ENCODE results near the gene NRARP.

Gene NRARP

DNA sequence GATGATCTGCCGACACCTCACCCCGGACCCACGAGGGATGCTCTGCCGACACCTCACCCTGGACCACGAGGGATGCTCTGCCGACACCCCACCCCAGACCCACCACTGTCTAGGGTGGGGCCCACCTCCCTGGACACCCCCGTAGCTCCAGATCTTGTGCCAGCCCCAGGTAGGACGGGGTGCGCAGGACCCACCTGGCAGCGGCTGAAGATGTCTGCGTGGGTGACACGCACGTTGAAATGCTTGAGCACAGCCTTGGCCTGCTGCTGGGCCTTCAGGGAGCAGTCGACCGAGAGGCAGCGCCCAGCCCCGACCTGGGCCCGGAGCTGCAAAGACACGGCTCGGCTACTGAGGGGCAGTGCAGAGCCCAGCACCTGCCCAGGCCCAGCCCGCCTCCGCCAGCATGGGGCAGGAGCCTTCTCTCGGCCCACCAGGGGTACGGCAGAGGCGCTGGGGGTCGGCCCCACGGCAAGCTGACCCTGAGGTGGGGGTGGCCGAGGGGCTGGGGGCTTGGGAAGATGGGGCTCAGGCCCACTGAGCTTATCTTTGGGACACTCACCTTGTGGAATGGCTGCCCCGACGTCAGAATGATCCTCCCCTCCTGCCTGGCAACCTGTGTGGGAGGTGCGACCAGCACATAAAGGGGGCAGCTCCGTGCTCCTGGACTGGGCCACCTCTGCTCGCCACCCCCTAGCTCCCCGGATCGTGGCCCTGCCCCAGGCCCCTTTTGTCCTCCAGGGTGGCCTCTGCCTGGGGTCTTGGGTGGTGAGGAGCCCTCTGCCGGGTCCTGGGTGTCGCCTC, 21.7 kb upstream of the NRARP start:
- no peak for FAIRE-seq
- DNase-seq (ENCODE audit: insufficient read length, low spot score) = no peak

DNA sequence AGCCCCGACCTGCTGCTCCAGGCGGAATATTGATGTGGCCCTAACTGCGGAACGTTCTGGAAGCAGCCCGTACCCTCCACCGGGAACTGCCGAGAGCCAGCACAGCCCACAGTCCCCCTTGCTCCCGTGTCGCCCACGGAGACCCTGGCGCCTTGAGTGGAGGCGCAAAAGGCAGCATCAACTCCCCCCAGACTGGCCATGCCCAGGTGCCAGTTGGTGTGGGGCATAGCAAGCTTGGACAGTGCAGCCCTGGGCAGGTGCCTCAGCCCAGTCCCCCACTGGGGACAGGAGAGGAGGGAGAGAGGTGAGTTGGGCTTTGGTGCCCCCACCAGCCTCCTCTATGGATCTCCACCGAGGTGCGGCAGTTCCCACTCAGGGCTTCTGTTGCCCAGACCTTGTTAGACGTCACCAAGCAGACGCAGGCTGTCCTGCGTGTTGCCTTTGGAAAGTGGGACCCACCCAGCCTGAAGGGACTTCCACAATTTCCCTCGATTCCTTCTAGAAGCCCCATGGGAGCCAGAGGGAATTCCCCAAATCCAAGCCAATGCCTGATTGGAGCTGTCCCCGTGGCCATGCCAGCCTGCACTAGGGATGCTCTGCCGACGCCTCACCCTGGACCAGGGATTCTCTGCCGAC, 19.8 kb upstream of the NRARP start:
- DNase-seq (ENCODE audit: insufficient read length, low spot score) = no peak
- FAIRE-seq = no peak

DNA sequence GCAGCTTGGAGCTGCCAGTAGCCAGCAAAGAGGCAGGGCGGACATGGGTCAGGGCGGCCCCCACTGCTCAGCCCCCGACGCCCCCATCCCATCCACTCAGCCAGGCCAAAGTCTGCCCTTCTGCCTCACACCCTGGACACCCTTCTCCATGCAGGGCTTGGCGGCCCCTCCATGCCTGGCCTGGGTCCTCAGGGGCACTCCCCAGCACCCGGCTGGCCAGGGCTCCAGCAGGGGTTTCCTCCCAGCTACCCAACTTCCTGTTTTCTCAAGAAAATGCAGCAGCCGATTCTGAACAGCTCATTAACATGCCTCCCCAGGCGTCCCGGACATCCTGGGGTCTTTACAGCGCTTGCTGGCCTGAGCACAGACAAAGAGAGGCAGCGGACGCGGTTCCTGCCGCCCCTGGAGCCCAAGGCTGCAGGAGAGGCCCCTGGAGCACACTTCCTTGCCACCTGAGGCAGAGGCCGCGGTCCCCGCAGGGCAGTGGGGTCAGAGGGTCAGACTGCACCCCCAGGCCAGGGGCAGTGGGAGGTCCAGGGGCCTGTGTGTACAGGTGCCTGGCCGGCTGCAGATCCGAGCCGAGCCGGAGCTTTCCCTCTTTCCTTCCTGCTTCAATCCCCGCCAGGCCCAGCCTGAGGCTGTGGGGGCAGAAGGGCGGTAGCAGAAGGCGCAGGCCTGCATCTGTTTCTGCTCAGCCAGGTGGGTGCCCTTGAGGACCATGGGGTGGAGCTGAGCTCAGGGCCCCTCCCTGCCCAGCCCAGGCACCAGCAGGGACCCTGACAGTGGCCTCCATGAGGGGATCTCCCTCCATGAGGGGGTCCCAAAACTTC, 18.7 kb upstream of the NRARP start:
- FAIRE-seq (no peak), DNase-seq (ENCODE audit: insufficient read length, low spot score) (no peak)

DNA sequence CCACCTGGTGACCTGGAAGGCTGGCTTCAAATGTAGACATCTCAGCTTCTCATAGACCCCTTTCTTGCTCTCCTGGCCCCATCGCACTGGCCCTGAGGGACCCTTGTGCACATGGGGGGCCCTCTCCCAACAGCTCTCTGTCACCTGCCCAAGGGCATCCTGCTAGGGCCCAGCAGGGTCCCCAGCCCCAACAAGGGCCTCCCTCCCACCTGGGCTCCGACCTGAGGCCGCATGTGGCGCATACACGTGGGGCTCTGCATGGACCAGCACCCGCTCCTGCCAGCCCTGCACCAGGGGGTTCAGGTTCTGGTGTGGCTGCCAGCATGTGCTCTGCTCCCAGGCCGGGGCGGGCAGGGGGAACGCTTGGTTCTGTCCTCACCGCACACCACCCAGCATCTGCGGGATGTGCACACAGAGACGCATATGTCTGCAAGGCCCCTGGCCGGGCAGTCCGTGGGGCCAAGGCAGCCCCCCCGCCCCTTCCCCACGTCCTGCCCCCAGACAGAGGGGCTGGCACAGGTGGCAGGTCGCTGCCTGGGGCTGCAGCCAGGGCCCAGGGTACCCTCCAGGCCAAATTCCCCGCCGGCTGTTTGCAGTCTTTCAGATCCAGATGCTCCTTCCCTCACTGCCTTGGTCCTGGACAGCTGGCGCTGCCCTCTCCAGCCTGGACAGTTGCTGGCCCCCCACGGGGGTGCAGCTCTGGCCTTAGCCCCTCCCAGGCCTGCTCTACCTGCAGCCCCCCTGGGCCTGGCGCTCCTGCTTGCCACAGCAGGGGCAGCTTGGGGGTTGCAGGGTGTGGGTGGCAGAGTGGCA, 17.9 kb upstream of the NRARP start:
- no peak for FAIRE-seq
- no peak for DNase-seq (ENCODE audit: insufficient read length, low spot score)

DNA sequence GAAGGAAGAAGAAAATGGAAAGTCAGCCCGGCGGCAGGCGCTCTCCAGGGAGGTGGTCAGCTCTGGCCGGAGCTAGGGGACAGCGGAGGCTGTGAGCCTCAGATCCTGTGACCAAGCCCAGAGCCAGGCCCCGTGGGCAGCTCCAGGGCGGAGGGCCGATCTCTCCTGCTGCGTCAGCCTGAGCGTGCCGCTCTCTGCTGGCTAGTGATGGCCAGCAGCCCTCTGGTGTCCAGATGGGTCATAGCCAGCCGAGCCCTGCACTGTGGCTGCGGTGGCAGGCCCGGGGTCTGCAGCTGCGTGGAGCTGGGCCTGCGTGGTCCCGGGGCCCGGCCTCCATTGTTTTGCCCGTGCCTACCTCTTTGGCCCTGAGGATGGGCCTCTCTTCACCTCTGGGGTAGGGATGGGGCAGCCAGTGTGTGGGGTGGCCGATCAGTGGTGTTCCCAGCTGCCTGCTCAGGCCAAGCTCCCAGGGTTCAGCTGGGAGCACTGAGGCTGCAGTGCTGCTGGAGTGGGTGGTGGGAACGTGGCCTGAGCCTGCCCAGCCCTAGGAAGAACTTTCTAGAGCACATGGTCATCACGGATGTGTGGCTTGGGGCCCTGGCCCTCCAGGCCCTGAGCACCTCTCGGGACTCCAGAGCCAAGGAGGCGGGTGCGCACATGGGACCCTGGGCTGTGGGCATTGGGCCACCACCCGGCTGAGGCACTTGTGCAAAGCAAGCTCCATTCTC, 17.1 kb upstream of the NRARP start:
- no peak for FAIRE-seq
- no peak for DNase-seq (ENCODE audit: insufficient read length, low spot score)

DNA sequence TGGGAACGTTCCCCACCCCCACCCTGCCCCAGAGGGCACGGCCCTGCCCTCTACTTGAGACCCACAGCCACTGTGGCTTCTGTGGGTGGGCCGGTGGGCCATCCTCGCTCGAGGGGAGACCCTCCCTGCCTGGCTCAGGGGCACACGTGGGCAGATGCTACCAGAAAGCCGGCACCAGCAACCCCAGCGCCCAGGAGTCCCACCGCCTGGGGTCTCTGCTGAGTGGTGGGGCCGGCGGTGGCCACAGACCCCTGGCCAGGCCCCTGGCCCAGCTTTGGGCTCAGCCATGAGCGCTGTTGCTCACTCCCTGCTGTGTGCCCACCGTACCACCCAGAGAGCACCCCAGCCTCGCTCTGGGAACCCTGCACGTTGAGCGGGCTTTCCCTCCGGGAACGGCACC, 16.5 kb upstream of the NRARP start:
- DNase-seq (ENCODE audit: insufficient read length, low spot score) (no peak), FAIRE-seq (no peak)

DNA sequence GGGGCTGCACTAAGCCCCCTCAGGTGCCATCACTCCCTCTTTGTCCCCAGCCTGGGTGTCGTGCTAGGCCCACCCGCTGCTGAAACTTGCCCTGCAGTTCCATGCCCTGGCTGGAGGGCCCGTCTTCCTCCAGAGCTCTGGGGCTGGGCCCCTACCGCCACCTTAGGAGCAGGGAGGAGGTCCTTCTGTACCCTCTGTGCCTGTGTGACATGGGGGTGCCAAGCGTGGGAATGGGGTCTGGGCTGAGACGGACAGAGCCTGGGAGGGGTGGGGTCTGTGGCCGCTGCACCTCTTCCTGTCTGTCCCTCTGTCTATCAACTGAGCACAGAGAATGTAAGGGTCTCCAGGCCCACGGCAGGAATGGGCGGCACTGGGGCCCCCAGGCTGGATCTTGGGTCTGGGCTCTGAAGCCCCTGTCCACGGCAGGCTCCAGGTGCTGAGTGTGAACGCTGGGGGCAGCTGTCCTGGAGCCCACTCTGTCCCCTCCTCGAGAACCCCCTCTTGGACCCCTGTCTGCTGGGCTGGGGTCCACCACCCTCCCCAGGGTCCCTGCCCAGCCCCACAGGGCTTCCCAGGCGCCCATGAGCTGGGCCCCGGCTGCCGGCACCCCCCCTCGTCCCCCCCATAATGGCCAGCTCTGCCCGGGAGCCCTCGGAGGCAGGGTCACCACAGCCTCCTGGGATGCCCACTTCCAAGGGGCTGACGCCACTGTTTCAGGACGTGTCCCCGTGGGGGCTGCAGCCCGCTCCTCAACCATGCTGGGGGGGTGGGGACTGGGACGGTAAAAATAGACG, 15.8 kb upstream of the NRARP start:
- FAIRE-seq = no peak
- DNase-seq (ENCODE audit: insufficient read length, low spot score) = no peak

DNA sequence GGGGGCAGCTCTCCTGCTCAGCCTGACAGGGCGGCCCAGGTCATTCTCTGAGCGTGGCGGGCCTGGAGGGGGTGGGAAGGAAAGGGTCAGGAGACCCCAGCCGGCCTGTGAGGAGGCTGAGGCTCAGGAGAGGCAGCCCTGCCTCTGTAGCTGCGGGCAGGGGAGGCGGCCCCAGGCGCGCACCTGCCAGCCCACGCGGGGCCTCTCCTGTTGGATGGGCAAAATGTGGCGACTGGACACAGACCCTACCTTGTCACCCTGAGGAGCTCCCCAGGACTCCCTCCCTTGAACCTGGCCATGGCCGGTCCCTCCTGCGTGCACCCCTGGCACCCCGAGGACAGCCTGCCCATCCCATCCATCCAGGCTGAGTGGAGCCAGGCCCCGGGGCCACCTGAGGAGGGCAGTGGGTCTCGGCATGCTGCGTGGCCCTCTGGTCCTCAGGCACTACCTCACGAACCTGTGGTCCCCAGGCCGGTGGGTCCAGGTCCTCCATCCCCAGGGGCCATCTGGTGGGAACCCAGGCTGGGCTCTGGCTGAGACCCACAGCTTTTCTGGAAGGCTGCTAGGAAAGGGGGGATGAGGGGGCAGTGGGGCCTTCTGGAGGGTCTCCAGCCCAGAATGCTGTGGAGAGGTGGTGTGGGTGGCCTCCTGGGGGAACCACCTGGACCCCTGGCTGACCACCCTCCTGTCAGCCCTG, 15.1 kb upstream of the NRARP start:
- DNase-seq (ENCODE audit: insufficient read length, low spot score) (no peak), FAIRE-seq (no peak)

DNA sequence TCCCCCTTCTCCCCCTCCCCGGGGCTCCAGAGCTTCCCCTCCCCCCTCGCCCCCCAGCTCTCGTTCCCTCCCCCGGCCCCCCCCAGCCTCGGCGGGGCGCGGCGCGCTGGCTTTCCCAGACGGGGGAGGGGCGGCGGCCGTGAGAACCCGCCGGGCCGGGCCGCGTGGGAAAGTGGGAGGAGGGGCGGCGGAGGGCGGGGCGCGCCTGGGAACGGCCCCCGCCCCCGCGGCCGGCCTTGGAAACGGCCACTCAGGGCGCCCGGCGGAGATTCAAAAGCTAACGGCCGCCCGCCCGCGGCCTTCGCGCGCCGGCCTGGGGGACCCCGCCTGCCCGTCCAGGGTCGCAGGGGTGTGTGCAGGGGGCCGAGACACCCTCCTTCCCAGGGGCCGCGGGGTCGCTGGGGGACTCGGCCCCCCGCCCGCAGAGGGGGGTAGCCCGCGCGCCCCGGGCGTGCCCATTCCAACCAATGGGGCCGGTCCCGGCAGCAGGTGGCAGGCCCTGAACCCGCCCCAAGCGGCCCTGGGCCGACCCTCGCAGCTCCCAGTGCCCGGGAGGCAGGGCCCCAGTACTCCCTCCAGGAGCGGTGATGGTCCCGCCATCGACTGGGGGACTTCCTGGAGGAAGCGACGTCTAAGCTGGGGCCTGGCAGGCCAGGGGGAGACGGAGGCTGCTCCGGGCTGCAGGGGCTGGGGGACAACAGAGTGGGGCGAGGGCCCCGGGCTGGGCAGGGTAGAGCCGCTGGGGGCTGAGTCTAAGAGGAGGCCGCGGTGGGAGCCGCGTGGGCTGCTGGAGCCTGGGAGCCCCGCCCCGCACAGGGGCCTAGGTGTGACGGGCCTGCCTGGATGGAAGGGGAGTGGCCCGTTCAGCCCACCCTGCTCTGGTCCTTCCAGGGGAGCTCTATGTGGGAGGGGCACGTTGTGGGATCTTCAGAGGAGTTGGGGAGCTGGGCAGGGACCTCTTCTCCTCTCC, 14.2 kb upstream of the NRARP start:
- no peak for FAIRE-seq
- DNase-seq (ENCODE audit: insufficient read length, low spot score) = no peak

DNA sequence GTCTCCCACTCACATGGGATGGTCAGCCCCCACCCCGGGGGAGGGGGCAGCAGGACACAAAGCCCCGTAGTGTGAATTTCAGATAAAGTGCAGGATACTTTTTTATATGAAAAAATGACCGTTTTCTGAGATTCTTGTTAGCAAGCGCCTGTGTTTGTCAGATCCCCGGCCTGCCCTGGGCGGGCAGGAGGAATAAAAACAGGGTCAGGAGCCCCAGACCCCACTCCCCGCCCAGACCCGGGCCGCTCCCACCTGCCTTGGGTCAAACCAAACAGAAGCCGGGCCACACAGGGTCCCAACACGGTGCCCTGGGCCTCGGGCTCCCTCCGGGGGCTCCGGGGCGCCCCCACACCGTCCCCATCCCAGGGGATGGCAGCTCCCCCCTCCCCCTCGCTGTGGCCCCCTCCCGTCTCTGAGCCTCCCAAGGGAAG, 13.5 kb upstream of the NRARP start:
- no peak for FAIRE-seq

DNA sequence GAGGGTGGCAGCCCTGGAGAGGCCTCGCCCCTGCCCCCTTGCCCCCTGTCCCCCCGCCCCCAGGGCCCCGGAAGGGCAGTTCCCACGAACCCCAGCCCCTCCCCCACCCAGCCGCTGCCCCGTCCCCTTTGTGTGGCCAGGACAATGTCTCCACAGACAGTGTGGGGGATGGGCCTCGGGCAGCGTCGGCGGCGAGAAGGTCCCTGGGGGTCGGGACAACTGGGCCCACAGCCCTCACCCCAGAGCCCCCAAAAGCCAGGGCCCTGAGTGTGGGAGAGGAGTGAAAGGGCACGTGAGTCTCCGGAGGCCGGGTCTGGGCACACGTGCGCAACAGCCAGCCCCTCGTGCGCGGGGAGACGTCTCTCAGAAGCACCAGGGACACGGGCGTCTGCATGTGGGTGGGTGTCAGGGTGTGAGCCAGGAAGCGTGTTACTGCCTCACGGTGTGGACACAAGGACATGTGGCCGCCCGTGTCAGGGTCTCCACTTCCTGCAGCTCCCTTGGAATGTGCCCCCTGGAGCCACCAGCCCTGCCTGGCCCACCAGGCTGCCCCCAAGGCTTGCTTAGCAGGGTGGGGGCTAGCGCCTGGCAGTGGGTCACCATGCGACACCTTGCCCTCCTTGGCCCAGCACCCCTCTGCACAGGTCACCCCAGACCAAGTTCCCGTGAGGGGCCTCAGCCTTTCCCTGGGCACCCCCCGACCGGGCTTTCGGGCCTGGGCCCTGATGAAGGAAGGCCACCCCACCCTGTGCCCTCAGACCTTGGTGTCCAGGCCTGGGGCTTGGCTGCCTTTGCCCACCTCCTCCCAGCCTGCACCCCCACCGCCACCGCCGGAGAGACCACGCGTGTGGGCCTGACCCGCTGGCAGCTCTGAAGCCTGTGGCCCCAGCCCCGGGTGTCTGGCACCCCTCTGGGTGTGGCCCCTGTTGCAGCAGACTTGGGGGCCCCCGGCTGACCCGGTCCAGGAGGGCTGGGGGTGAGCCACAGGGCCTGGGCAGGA, 12.8 kb upstream of the NRARP start:
- FAIRE-seq = no peak
- DNase-seq (ENCODE audit: insufficient read length, low spot score) = no peak

More for the DNA sequence above, 13.5 kb upstream of the NRARP start:
- DNase-seq (ENCODE audit: insufficient read length, low spot score) = no peak

DNA sequence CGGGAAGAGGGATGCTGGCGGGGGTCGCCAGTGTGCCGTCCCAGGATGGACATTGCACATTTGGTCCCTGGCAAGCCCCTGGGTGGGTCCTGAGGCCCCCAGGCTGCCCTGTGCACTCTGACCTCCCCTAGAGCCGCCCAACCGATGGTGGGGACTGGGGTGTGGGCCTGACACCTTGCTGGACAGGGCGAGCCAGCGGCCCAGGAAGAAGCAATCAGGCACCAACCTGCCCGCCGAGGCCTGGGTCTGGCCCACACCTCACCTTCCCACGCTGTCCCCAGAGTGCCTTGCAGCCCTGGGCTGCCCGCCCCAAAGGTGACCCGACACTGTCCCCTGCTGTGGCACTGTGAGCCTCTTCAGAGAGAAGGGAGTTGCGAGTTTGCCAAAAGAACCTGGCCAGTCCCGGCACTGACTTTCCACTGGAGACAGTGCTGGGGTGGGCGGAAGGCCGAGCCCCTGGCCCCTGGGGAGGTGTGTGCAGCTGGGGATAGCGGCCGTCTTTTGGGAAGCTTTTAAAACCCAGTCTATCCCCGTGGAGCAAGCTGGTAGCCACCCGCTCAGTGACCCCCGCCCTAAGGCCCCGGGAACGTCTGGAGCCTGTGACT, 12.0 kb upstream of the NRARP start:
- no peak for DNase-seq (ENCODE audit: insufficient read length, low spot score)
- no peak for FAIRE-seq

DNA sequence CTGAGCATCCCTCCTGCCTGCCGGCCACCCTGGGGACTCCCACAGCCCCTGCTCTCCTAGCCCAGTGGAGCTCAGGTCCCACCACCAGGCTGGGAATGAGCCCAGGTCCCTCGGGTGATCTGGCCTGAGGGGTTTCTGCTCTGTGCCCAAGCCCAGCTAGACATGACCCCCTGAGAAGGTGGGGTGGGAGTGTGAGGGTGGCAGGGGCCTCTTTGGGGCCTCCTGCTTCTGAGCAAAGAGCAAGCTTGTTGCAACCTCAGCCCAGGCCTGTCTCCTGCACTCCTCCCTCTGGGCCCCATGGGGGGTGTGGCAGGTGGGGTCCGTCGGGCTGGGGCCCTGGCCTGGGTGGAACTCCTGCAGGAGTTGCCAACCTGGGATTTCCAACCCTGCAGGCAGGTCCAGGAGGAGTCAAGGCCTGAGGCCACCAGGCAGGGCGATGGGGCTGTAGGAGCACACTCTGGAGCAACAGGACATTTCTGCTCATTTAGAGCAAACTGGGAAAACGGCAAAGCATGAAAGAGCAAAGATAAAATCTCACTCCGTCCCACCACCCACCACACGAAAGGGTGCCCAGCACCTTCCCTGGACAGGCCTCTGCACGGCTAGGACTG, 11.4 kb upstream of the NRARP start:
- FAIRE-seq (no peak), DNase-seq (ENCODE audit: insufficient read length, low spot score) (no peak)

DNA sequence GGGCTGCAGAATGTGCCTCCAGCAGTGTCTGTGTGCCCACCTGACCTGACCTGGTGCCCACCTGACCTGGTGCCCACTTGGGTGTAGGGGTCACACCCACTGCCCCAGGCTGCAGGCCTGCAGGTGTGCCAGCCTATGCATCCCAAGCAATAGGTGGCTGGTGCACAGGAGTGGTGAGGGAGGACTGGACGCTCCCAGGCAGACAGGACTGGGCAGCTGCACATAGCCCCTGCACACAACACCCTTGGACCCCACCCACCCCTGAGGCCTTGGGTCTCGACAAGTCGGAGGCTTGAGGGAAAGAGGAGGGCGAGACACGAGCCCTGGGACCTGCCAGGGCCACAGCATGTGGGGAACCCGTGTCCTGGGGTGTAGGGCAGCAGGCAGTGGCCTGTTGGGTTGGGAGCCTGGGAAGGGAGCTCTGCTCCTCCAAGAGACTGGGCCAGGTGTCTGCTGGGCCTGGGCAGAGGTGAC, 10.8 kb upstream of the NRARP start:
- FAIRE-seq = no peak
- DNase-seq (ENCODE audit: insufficient read length, low spot score) = no peak

Measured in HTR-8/SVneo (cell line).